ENCODE results near the gene GOPC. TPM values are rescaled to one million over a fixed set of nuclear protein-coding genes. Genes with fewer than 3 reads are reported as not detected.

GOPC gene
- total and polyA plus RNA-seq, 2 donors (not counting 3 experiments of a cell fraction or from before 2014, with no cell fraction given) = 7.8 to 22.8 TPM

DNA sequence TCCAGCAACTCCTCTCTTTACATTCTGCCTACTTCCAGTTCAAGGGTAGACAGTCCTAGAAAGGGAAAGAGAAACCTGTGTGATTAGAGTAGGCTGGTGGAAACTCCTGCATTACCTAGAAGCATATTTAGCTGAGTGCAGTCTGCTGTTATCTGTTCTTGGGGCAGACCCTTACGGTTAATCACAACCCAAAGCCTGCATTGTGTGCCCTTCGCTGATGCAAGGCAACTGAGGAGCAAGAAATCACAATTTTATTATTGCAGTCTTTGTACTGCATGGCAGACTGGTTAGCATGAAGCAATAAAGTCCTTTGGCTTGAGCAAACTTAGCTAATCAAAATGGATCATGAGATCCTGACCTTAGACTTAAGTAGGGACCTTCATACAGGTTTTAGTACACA lies 1.5 kb upstream of the GOPC start:
- POLR2A ChIA-PET = no interaction called here
- CTCF ChIA-PET = interaction anchor here (0.6 to 5.2 kb wide), 17 partner anchors 11 to 631 kb away, joined by 3 to 158 read pairs (median 4); no protein-coding TSS in a partner anchor
- no peak overlapping the region for H3K4me2 ChIP-seq (ENCODE audit: insufficient read depth, low read length)
- H3K9ac ChIP-seq (replicated peaks; ENCODE audit: extremely low read depth, insufficient read depth, low read length) = no peak overlapping the region
- no TSS peak for BruUV-seq (replicated peaks)
- intact Hi-C loops (cut with micrococcal nuclease) = loop anchor here (2.0 to 5.0 kb wide), 3 partner anchors 47 to 783 kb away; partner anchors contain the start of gene VGLL2
- no peak for TF ChIP-seq GATA2 (IDR thresholded peaks at IDR 0.05; ENCODE audit: insufficient read depth, insufficient read length, low read depth, low read length)
- TF ChIP-seq, protein P1, sequence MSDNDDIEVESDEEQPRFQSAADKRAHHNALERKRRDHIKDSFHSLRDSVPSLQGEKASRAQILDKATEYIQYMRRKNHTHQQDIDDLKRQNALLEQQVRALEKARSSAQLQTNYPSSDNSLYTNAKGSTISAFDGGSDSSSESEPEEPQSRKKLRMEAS (IDR thresholded peaks at IDR 0.05; ENCODE audit: insufficient read depth, insufficient read length) = no peak
- TF ChIP-seq JUN (IDR thresholded peaks at IDR 0.05; ENCODE audit: borderline replicate concordance, insufficient read depth, insufficient read length, low read depth) = no peak
- TF ChIP-seq FOS (IDR thresholded peaks at IDR 0.05; ENCODE audit: borderline replicate concordance, insufficient read depth, low read length) = no peak
- FAIRE-seq = no peak
- H3K9me1 ChIP-seq (replicated peaks; ENCODE audit: control insufficient read depth, extremely low read depth, insufficient read depth, low read length) = no peaks in the 10 kb centered on the region
- no peak overlapping the region for H3K4me3 ChIP-seq (replicated peaks in 1 of 3; ENCODE audit: insufficient read depth in 1 of 3, low read depth in 1 of 3, low read length in 3 of 3)
- H3K27ac ChIP-seq (ENCODE audit: insufficient read depth, low read depth, low read length) = no peak overlapping the region
- no peak for DNase-seq (ENCODE audit: low read depth, low spot score)
- peaks cover 27% of the 10 kb centered on the region for H3K79me2 ChIP-seq (ENCODE audit: control insufficient read depth, insufficient read depth, low read length)
- H3K9me3 ChIP-seq (replicated peaks; ENCODE audit: control insufficient read depth, insufficient read depth, low read length) = no peaks in the 10 kb centered on the region
- no peaks in the 10 kb centered on the region for H4K20me1 ChIP-seq (replicated peaks; ENCODE audit: control insufficient read depth, extremely low read depth, insufficient read depth, low read length)
- H2AFZ ChIP-seq (ENCODE audit: low read depth, low read length) = no peak overlapping the region
- H3K36me3 ChIP-seq (ENCODE audit: control insufficient read depth in 2 of 2, extremely low read depth in 1 of 2, insufficient read depth in 2 of 2, low read length in 2 of 2) = no peaks in the 10 kb centered on the region
- H3K27me3 ChIP-seq (ENCODE audit: control insufficient read depth in 2 of 2, insufficient read depth in 2 of 2, low read length in 2 of 2) = peaks cover 1 to 12% of the 10 kb centered on the region in 2 experiments
- H3K4me1 ChIP-seq (ENCODE audit: control insufficient read depth, extremely low read depth, insufficient read depth, low read length) = peaks cover 20% of the 10 kb centered on the region
- dilution Hi-C loops (cut with MboI; ENCODE audit: extremely low pct_ligation_motif_present, low sequenced_read_pairs) = no loop called here

DNA sequence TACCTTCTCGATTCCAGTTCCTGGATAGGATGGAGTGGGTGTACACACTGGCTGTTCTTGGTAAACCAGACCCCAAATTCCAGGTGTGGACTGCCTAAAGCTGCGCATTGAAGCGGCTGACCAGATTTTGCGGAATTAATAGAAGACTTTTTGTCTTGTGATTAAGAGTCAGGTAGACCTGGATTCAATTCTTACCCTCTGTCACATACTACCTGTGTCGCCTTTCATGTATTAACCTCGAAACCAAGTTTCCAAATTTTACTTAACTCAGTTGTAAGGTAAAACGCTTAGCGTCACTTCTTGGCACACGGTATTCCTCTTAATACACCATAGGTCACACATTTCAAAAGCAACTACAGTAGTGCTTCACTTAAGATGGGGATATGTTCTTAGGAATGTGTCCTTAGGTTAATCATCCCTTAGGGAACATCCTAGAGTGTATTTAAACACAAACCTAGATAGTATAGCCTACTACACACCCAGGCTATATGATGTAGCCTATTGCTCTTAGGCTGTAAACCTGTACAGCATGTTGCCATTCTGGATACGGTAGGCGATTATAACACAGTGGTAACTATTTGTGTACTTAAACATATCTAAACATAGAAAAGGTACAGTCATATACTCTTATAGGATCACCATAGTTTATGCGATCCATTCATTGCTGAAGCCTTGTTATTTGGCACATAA lies 733 bp upstream of the GOPC start:
- H2AFZ ChIP-seq (ENCODE audit: low read depth, low read length) = peak overlapping the region; percentile 93
- dilution Hi-C loops (cut with MboI; ENCODE audit: extremely low pct_ligation_motif_present, low sequenced_read_pairs) = no loop called here
- no peaks in the 10 kb centered on the region for H3K9me3 ChIP-seq (replicated peaks; ENCODE audit: control insufficient read depth, insufficient read depth, low read length)
- H3K27me3 ChIP-seq (ENCODE audit: control insufficient read depth in 2 of 2, insufficient read depth in 2 of 2, low read length in 2 of 2) = peaks cover 1 to 12% of the 10 kb centered on the region in 2 experiments
- H3K9me1 ChIP-seq (replicated peaks; ENCODE audit: control insufficient read depth, extremely low read depth, insufficient read depth, low read length) = no peaks in the 10 kb centered on the region
- H3K27ac ChIP-seq (ENCODE audit: insufficient read depth, low read depth, low read length) = peak overlapping the region; percentile 72
- intact Hi-C loops (cut with micrococcal nuclease) = loop anchor here (1.0 to 5.0 kb wide), 7 partner anchors 46 to 784 kb away; partner anchors contain the start of genes DCBLD1, NUS1 and VGLL2
- peak overlapping the region; percentile 51 to 91 (median 56) for H3K4me3 ChIP-seq (replicated peaks in 1 of 3; ENCODE audit: insufficient read depth in 1 of 3, low read depth in 1 of 3, low read length in 3 of 3)
- TF ChIP-seq EZH2 (IDR thresholded peaks at IDR 0.05; ENCODE audit: borderline replicate concordance, low read depth, low read length, severe bottlenecking) (no peak), MYC (IDR thresholded peaks at IDR 0.05; ENCODE audit: low read depth, low read length) (no peak)
- TF ChIP-seq, protein P1 (IDR thresholded peaks at IDR 0.05; ENCODE audit: insufficient read depth, insufficient read length) = no peak
- TSS peak; percentile 95 for BruUV-seq (replicated peaks)
- no peaks in the 10 kb centered on the region for H4K20me1 ChIP-seq (replicated peaks; ENCODE audit: control insufficient read depth, extremely low read depth, insufficient read depth, low read length)
- peak overlapping the region; percentile 86 for H3K9ac ChIP-seq (replicated peaks; ENCODE audit: extremely low read depth, insufficient read depth, low read length)
- H3K4me2 ChIP-seq (ENCODE audit: insufficient read depth, low read length) = peak overlapping the region; percentile 64
- ChIA-PET POLR2A (interaction anchor here (0.6 to 1.7 kb wide), 4 partner anchors 54 to 153 kb away, joined by 3 to 7 read pairs (median 3); no protein-coding TSS in a partner anchor), CTCF (interaction anchor here (0.8 to 5.2 kb wide), 16 partner anchors 13 to 337 kb away, joined by 3 to 158 read pairs (median 6); partner anchors contain the start of gene VGLL2)
- DNase-seq (ENCODE audit: low read depth, low spot score) = no peak
- no peaks in the 10 kb centered on the region for H3K36me3 ChIP-seq (ENCODE audit: control insufficient read depth in 2 of 2, extremely low read depth in 1 of 2, insufficient read depth in 2 of 2, low read length in 2 of 2)
- H3K79me2 ChIP-seq (ENCODE audit: control insufficient read depth, insufficient read depth, low read length) = peaks cover 35% of the 10 kb centered on the region
- no peak for FAIRE-seq
- peaks cover 20% of the 10 kb centered on the region for H3K4me1 ChIP-seq (ENCODE audit: control insufficient read depth, extremely low read depth, insufficient read depth, low read length)
